Medulla oblongata (tissue), 1 donor: ENCODE results near the gene PIEZO2.
"Not testable (repeated sequence)": the region's sequence is repeated elsewhere in the genome, so short reads cannot be mapped to it uniquely, and the experiment has no call there.

Experiments used
- DNase-seq: peaks from one replicate; pipeline ENCODE4 v3.0.0-alpha.2; 2015; ENCODE audit errors: extremely low spot score

Gene PIEZO2

DNA sequence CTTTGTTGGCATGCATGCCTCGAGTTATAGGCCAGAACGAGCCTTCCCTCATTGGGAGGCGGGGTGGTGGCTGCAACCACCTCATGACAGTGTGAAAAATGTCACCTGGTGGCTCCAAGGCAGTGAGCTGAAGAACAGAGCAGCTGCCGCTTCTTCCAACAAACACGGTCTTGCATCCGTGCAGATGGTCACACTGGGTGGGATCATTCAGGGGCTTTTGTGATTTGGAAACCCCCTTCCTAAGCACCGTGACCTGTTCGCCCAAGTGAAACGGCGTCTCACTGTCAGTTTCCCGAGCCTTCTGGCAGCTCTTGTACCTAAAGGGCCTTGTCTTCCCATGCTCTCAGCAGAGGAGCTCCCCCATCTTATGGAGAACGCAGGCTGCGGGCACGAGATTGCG is 463.9 kb downstream of the PIEZO2 start:
- no peak for DNase-seq

DNA sequence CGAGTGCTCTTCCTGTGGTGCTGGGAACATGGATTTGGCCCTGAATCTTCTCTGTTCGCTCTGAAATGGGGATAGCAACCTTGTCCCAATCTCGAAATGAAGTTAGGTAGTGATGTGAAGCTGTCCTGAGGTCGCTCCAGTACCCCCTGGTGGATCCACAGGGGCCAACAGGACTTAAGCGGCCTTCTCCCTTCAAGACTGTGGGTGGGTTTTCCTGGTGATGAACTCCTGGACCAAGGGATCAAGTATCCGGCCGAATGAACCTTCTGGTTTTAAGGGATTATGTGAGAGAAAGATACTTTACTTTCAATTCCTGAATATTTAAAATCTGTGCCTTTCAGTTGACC is 467.0 kb downstream of the PIEZO2 start:
- DNase-seq = no peak

DNA sequence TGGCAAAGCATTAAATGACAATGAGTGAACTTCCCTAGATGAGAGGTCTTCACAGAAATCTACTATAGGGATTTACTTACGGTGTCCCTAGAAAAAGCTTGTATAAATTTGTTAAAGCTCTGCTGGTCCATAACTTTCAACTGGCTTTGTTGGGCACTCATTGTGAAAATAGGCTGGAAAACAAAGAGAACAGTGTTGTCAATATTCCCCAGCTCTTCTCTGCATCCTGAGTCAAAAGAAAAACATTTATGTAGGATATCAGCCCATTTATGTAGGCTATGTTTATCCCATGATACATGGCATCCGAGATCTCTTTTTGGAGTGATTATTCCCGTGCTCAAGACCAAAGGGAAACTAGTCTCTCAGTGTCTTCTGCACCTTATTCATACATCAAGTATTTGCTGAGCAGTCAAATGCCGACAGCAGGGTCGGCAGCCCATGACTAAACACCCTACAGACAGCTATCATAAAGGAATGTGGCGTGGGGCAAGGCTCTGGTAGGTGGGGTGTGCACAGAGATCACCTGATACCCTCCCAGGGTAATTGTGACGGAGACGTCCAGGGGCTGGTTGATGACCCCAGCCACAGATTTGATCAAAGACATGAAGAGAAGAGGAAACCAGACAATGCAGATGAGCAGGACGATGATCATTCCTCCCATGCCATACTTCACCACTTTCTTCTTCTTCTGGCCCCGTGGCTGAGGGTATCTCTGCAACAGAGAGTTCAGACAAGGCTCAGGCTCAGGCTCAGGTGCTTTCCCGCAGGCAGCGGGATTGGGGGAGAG is 467.6 kb downstream of the PIEZO2 start:
- peak; percentile 39 for DNase-seq

DNA sequence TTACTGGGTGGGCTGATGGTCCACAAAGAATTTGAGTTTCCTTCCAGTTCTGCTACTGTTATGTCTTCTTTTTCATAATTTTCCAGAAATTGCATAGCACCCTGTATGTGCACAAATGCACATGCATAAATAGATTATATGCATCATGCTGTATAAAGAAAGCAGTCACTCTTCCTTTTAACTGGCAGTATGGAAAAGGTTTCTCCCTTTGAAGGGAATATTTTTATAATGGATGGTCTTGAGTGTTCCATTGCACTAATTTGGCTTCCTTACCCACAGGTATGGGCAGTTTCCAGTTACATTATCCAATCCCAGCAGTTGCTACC is 469.1 kb downstream of the PIEZO2 start:
- no peak for DNase-seq

DNA sequence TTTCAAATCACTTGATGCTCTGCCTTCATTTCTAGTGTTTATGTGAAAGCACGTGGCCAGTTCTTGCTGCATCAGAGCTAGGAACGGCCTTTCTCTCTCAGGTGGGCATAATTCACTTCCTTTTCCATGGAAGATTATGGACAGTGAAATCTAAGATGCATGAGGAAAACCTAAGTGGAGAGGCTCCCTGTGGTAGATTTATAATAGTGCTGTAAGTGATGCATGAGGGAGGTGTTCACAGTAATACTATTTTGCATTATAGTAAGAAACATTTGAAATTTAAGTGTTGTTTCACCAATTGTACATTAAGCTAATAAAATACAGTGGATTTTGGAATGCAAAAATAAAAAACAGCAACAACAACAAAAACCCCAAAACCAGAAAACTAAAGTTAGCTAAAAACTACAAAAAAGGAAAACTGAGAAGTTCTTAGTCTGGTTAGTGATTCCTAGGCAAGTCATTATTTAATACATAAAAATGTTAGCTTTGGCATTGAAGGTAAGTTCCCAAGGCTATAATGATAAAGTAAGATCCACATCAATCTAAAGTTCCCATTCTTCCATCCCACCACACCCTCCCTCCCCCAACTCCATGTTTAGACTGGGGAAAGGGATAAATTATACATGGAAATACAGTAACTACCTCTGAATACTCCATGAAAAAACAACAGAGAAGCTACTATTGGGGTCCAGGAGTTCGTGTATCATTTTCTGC is 469.7 kb downstream of the PIEZO2 start:
- no peak for DNase-seq

DNA sequence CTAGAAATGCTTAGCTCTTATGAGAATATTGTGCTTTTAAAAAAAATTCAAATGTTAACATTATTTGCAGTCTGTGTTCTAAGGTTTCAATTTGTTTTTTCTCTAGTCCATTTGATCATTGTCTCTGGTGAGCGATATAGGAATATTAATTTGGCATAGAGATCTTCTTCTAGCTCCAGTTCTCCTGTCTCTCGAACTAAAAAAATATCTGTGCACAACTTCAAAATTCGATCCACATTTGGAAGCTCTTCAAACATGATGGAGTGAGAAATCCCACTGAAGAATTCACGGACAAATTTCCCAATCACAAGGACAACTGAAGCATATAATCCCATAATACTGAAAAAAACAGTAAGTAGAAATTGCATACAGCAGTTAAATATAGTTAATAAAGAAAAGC is 477.9 kb downstream of the PIEZO2 start:
- DNase-seq = no peak

DNA sequence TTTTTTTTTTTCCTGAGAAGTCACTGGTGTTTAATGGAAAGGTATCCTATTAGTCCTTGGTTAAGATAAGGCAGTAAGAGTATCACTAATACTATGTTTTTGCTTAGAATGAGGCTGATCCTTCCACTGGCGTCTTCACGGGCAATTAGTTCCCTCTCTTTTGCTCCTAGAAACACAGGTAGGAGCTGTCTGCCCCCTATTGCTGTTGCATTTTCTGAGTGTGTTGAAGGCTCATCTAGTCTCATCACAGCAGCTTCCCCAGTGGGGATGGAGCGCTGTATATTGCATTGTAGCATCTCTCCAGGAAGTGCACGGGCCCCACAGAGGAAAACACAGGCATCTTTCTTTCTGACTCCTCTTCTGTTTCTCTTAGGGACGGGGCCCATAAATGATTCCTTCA is 478.5 kb downstream of the PIEZO2 start:
- DNase-seq = peak; percentile 31

DNA sequence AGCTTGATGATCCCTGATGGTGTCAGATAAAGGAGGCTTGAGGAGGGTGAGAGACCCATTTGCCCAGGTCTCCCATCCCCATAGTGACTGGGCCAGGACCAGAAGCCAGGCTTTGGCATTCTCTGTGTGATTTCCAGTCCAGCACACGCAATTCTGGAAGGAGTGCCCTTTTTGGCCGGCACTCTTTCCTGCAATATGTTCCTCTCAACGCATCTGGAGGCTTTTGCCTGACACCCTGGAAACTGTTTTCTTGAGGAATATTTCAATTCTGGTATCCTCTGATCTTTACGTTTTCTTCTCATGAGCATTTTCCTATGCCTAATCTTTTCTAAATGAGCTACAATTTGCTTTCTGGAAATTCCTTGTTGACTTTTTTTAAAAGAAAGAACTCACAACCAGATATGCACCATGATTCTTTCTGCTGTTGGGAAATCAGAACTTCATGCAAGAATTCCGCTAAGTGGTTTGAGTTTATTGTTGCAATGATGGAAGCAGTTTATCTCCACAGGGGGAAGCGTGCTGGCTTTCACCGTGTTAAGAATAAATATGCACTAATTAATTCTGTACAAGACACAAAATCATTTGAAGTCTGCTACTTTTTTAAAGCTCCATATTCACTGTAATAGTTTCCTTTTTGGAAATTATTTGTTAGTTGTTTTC is 479.8 kb downstream of the PIEZO2 start:
- DNase-seq = no peak

DNA sequence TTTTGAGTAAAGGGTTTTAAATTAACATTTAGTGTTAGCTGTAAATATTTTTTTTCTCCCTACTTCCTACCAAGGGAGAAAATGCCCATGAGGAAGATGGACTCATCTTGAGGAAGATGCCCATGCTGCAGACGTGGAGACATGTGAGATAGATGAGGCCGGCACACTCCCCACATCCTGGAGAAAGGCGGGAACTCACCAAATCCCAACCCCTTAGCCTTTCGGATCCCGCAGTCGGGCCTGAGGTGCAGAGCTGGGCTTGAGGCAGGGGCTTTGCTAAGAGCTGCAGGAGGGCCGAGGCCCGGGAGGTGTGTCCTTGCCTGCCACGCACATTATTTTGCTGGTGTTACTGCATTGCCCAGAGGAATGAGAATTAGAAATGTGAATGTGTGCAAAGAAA is 485.6 kb downstream of the PIEZO2 start:
- DNase-seq = no peak

DNA sequence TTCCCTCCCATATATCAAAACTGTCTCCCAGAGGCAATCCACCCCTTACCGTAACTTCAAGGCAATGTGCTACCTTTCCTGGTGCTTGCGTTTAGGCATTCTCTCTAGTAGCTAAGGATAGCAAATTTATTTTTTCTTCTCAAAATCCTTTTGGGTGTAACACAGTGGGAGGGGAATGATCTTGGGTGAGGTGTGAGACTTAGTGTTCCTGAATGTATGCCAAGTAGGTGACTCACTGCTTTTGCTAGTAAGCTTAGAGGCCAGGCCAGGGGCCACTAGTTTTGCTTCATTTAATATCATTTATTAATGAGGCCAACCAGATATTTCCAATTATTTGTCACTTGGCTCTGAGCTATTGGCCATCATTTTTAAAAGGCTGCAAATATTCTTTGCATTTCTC is 488.1 kb downstream of the PIEZO2 start:
- no peak for DNase-seq

DNA sequence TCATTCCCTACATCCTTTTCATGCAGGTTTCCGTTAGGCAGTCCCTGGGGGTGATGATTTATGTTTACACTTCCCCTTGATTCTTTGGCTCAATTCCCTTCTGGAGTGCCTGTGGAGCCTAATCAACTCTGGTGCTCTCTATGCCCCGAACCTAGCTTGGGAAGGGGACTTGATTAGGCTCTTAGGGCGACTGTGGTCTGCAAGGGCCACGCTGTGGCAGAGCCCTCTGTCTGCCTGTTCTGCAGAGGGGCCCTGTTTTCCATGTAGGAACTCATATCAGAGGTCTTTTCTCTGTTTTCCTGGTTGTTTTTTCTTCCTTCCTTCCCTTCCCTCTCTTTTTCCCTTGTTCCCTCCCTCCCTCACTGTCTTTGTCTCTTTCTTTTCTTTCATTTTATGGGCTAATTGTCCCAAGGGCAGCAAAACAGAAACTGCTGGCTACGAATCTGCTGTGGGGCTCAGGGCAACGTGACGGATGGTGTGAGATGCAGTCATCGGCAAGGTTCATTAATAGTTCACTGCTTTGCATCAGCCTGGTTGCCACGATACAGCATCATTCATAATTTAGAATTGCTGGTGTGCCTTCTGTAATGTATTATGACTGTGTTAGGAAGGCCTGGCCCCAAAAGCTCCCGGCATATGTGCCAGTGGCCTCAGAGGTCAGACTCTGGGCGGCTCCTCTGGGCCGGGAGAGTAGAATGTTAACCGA is 489.0 kb downstream of the PIEZO2 start:
- DNase-seq = peak; percentile 19

DNA sequence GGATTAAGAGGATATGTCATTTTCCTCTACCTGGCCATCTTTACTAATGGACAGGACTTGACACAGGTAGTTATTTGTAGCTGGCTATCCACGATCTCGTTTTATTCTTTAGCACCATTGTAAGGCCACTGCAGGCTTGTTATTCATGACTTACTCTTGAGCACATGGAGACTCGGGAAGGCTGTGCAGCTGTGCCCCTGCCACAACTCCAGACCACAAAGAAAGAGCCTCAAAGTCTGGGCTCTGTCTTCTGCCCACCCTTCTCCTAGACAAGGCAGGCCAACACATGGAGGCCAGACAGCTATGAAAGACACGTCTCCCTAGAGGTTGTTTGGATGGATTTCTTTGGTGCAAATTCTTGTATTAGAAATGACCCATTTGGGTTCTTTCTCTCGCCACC is 489.8 kb downstream of the PIEZO2 start:
- DNase-seq = no peak

DNA sequence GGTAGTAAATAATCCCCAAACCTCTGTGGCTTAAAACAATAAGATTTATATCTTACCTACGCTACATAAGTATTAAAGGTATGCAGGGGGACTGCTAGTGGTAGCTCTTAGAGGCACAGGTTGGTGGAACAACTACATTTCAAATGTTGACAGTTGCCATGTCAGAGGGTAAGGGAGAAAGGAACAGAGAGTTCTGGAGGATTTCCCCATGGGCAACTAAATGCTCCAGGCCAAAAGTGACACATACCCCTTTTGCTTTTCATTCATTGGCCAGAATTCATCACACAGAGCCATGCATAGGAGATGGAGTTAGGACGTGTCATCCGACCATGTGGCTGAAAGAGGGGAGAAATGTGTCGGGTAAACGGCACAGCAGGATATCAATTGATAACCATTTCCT is 490.4 kb downstream of the PIEZO2 start:
- DNase-seq = no peak

DNA sequence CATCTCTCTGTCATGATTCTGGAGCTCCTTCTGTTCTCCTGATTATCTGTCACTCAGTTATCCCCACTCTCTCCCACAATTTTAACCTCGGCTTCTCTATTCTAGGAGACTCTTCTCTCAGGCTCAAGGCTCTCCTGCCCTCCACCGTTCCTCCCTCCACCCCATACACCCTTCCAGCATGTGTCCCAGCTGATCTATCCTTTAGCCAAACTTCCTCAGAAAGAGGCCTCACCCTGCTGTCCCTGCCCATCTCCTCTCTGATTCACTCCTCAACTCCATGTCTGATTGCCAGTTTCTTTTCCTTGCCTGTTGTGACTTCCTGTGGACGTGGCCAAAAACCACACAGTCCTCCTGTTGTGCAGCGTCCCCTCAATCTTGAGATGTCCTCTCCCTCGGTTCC is 505.4 kb downstream of the PIEZO2 start:
- not testable (repeated sequence) for DNase-seq

DNA sequence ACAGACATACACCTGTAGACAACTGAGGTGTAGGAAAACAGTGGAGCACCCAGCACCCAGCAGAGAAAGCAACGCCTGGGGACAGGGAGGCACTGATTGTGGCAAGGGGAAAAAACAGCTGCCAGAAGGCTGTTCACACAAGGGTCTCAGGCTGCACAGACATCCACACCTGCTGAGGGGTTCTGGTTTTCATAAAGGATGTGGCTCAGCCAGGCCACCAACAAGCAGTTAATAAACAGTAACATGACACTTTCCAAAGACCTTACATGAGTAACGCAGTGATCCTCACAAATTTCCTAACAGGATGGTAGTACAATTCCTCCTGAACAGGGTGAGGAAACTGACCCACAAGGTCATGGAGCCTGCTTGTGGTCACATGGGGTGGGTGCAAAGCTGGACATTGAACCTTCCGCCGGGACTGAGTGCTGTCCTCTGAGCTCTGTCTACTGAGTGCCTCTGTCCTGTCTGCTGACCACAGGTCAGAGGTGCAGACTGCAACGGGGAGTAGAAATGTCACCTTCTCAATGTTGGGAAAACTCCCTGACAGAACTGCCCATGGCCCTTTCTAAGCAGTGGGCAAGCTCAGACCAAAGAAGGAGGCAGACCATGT is 506.3 kb downstream of the PIEZO2 start:
- not testable (repeated sequence) for DNase-seq

DNA sequence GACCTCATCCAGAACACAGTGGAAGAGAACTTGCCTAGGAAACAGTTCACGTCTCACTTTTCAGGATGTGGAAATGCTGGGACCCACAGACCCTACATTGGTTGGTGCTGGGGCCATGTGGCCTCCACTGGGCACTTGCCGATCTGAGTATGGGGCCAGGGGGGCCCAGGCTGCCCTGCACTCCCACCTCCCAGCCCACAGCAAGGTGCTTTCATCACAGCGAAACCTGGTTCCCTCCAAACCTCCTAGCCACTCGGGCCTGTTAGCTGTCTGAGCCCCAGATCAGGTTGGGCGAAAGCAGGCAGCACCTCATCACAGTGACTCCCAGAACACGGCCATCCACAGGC is 510.9 kb downstream of the PIEZO2 start:
- not testable (repeated sequence) for DNase-seq

DNA sequence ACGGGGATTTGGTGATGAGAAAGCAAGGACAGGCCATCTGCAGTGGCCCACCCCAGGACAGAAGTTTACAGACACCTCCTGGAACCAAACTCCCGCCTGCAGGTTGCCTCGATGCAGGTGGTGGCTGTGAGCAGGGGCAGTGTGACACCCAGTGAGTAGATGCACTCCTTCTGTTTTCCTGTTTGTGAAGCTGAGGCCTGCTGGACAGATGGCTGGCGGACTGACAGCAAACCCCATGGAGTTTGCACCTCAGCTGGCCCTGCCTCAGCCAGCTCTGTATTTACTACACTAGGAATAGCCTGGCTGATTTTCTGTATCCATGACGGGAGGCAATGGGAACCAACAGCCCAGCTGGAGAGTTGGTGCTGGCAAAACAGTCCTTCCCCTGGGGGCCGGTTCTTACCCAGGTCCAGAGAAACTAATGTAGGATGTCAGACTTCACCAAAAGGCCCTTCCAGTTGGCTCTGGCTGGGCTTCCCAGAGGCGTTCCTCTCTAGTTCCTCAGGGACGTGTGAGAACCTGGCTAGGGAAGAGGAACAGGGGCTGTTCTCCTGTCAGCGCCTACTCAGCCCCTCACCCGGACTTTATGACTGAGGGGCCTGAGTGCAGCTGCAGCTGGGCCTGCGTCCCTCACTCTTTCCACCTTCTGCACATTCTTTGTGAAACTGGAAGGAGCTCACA is 511.4 kb downstream of the PIEZO2 start:
- DNase-seq = not testable (repeated sequence)

DNA sequence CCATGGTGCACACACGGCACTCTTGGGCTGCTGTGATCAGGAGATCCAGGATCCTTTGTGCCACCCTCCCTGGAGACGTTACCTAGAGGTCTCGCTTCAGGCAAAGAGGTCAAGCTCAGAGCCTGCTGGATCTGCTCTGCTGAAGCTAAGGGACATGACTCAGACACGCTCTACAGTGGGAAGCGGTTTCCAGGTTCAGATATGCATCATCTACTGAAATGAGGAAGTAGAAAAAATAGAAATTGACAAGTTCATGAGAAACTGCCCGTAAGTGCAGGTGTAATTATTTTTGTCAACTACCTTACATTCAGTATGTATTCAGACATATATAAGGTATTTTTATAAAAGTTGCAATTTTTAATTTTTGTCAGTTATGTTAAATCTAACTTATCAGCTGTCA is 520.3 kb downstream of the PIEZO2 start:
- not testable (repeated sequence) for DNase-seq

DNA sequence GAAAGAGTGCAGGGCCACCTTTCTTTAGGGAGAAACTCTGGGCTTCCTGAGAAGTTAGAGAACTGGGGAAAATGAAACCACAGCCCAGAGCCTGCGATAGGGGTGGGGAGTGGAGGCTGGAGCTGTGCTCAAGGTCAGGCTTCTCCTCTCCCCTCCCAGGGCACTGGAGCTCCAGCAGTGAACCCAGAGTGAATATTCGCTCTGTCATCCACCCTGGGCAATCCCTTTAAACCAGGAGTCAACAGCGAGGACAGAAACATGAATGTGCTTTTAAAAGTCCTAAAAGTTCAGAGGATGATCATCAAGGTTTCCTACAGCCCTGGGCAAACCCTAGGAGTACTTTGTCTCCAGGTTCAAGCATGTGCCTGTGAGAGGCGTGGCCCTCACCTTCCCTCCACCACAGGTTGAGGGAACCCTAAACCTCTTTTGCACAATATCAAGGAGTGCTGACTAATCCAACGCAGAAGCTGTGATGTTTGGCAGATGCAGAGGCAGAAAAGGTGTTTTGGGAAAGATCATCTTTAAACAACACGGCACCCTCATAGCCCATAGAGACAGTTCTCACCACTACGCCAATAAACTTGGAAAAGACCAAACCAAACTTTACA is 522.7 kb downstream of the PIEZO2 start:
- not testable (repeated sequence) for DNase-seq

DNA sequence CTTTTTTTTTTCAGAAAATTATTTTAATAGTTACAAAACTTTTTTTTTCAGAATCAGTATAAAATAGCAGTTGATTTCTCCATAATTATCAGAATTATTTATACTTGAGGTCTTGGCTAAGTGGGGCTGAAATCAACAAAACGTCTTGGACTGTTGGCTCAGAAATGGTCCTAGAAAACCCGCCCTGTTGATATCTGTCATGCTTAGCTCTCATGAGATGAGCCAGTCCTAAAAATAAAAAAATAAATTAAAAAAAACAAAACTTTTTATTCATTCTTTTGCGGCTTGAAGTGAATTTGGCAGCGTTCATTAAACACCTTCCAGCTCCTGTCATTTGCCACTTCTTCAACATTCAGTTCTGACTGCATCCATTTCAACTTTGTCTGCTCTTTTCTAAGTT is 525.8 kb downstream of the PIEZO2 start:
- not testable (repeated sequence) for DNase-seq

DNA sequence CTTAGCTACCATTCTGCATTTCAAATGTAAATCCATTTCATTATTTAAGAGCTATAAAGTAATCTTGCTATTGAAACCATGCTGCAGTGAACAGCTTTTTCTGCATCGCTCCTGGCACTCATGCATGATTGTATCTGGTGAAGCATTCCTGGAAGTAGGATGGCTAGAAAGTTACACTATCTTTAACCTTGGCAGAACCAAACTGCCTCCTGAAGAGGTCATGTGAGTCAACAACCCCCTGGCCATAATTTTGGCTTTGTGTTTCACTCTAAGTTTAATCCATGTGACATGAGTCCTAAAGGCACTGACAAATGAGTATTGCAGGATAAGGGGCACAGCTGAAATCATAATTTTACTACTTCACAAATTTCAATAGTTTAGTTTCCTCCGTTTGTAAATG is 526.4 kb downstream of the PIEZO2 start:
- DNase-seq = not testable (repeated sequence)
